ENCODE measurements around the gene CBY3. TPM values are rescaled to one million over a fixed set of nuclear protein-coding genes. Genes with fewer than 3 reads are reported as not detected.

The CBY3 gene
- total and polyA plus RNA-seq, 2 of the 13 experiments (the other 11 are each of a cell fraction or from before 2014, with no cell fraction given), result not detected

DNA sequence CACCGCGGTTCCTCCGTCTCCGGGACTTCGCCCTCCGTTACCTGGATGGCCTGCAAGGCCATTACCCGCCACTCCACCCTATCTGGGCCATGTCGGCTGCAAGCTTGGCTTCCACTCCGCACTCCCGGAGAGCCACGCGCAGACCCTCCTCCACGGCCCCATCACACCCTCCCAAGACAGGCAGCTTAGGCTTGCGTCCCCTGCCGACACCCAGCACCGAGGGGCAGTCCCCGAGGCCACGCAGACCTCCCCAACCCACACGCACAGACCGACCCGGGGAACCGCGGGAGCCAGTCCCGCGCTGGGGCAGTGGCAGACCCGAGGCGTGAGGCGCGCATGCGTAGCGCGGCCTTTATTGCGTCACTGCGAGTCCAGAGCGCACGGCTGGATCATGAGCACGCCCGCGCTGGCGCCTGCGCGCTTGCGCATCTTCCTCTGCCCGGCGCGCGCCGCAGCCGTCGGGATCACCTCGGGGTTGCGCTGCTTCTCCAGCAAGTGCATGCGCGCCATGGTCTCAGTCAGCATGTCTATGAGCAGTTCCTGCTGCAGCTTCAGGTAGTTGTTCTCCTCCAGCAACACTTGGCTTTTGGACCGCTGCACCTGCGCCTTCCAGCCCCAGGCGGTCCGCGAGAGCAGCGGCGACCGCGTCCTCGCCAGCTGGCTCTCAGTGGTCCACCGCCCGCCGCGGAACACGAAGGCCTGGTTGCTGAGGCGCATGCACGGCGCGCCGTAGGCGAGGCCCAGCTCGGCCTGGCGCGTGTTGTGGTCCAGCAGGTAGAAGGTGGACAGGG, 2.4 kb downstream of the CBY3 start (continued):
- TF ChIP-seq ZBED4 (CRISPR knock-in tag; IDR thresholded peaks at IDR 0.05; ENCODE audit: borderline replicate concordance), result peak; percentile 88
- peak; percentile 3; the same call in 1 of the 2 replicates for TF ChIP-seq ZNF7 (CRISPR knock-in tag; IDR thresholded peaks at IDR 0.05)
- no peak for TF ChIP-seq FOXP1 (IDR thresholded peaks at IDR 0.05)
- TF ChIP-seq FOXP1 (CRISPR knock-in tag; IDR thresholded peaks at IDR 0.05), result no peak; the same call in 1 of the 2 replicates
- TF ChIP-seq NFE2 (CRISPR knock-in tag; IDR thresholded peaks at IDR 0.05), result no peak
- peak; percentile 98 for TF ChIP-seq ZNF224 (CRISPR knock-in tag; IDR thresholded peaks at IDR 0.05)
- no peak for TF ChIP-seq PHB2 (IDR thresholded peaks at IDR 0.05; ENCODE audit: partially characterized antibody)
- peak; percentile 98 for TF ChIP-seq ZNF670 (CRISPR knock-in tag; IDR thresholded peaks at IDR 0.05; ENCODE audit: borderline replicate concordance)
- TF ChIP-seq HMGXB3 (CRISPR knock-in tag; IDR thresholded peaks at IDR 0.05; ENCODE audit: borderline replicate concordance), result peak; percentile 76; the same call in 1 of the 2 replicates
- TF ChIP-seq ATF1 (CRISPR knock-in tag; IDR thresholded peaks at IDR 0.05), result no peak
- TF ChIP-seq ZMYM3 (CRISPR knock-in tag; IDR thresholded peaks at IDR 0.05), result peak; percentile 69; the same call in 1 of the 2 replicates
- TF ChIP-seq ZNF296 (CRISPR knock-in tag; conservative IDR thresholded peaks at IDR 0.05), result no peak; the same call in 1 of the 2 replicates
- TF ChIP-seq USF2 (IDR thresholded peaks at IDR 0.05; ENCODE audit: low read depth, low read length), result no peak
- TF ChIP-seq USF2 (CRISPR knock-in tag; IDR thresholded peaks at IDR 0.05; ENCODE audit: borderline replicate concordance), result no peak; the same call in 1 of the 2 replicates
- TF ChIP-seq TSC22D2 (CRISPR knock-in tag; IDR thresholded peaks at IDR 0.05; ENCODE audit: borderline replicate concordance), result peak; percentile 14; the same call in 1 of the 2 replicates
- peak; percentile 84; the same call in 1 of the 2 replicates for TF ChIP-seq ZNF775 (CRISPR knock-in tag; IDR thresholded peaks at IDR 0.05; ENCODE audit: borderline replicate concordance)
- TF ChIP-seq KDM4B (CRISPR knock-in tag; IDR thresholded peaks at IDR 0.05), result peak; percentile 37; the same call in 1 of the 2 replicates
- no peak; the same call in 1 of the 2 replicates for TF ChIP-seq NR2F6 (IDR thresholded peaks at IDR 0.05)
- peak; percentile 15; the same call in 1 of the 2 replicates for TF ChIP-seq NR2F6 (CRISPR knock-in tag; IDR thresholded peaks at IDR 0.05)
- no peak for TF ChIP-seq ZBTB1 (CRISPR knock-in tag; IDR thresholded peaks at IDR 0.05; ENCODE audit: borderline replicate concordance)

Data from HepG2 (cell line).